ENCODE data around the gene LSAMP. TPM values are rescaled to one million over a fixed set of nuclear protein-coding genes. Genes with fewer than 3 reads are reported as not detected.

LSAMP gene
- polyA plus RNA-seq, 1 donor: 7.6 TPM

DNA sequence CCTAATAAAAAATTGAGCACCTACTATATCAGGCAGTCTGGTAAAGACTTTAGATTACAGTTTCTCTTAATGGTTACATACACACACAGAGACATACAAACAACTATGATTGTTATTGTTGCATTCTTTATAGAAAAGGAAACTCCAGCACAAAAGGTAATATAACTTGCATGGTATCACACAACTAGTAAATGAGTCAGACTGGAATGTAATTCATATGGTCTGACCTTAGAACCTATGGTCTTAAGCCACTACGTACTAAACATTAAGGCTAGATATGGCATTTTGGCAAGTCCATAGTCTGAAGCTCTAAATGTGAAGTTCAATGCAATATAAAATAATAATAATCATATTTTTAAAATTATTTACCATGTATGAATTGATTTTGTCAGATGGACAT lies 380.6 kb downstream of the LSAMP start:
- peak; percentile 35 to 56 for DNase-seq
- no CpG with 5 or more reads among the region's 1 CpG for WGBS (ENCODE audit: insufficient coverage, low lambda C conversion rate)

DNA sequence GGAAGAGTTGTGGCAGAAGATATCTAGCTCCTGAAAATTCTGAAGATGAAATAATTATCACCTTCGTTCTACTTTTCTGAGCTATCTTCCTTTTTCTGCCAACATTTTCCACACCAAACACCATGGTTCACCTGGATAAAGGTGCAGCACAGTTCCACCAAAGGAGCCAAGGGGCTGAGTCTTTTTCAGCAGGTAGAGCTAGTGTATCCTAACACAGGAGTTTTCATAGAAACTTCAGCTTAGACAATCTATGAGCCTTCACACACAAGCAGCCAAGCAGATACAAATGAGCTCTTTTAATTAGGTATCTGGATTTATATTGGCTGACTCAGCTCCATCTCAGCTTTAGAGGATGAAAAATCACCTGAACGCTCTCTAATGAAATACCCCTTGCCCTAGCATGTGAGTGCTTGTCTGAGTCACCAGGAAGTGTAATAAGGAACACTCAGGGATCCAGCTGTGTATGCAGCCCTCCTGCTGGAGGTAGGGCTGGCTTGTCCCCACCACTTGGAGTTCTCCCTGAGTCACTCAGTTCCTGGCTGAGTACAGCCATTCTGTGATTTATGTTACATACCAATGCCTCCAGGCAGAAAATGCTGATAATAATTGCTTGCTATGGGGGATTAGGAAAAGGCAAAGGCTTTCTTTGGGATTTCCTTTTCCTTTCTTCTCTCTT lies 385.7 kb downstream of the LSAMP start:
- 100% methylated on average over 1 of the region's 2 CpGs for WGBS (ENCODE audit: insufficient coverage, low lambda C conversion rate)
- no peak overlapping the region for H3K4me3 ChIP-seq (ENCODE audit: low read length)
- no peaks in the 10 kb centered on the region for H3K36me3 ChIP-seq (ENCODE audit: control insufficient read depth, insufficient read depth, low read length)
- DNase-seq: peak; percentile 37 to 62
- no peaks in the 10 kb centered on the region for H3K27me3 ChIP-seq (ENCODE audit: control insufficient read depth, insufficient read depth, low read length)
- H3K4me1 ChIP-seq (ENCODE audit: control insufficient read depth, insufficient read depth, low read length): no peaks in the 10 kb centered on the region
- H3K27ac ChIP-seq (ENCODE audit: low read length): peak overlapping the region; percentile 16
- no peaks in the 10 kb centered on the region for H3K9me3 ChIP-seq (ENCODE audit: control insufficient read depth, low read depth, low read length)

More for the DNA sequence above, 380.6 kb downstream of the LSAMP start:
- no peaks in the 10 kb centered on the region for H3K4me1 ChIP-seq (ENCODE audit: control insufficient read depth, insufficient read depth, low read length)
- H3K27ac ChIP-seq (ENCODE audit: low read length): no peak overlapping the region
- H3K4me3 ChIP-seq (ENCODE audit: low read length): no peak overlapping the region
- H3K27me3 ChIP-seq (ENCODE audit: control insufficient read depth, insufficient read depth, low read length): no peaks in the 10 kb centered on the region
- H3K9me3 ChIP-seq (ENCODE audit: control insufficient read depth, low read depth, low read length): no peaks in the 10 kb centered on the region
- H3K36me3 ChIP-seq (ENCODE audit: control insufficient read depth, insufficient read depth, low read length): no peaks in the 10 kb centered on the region

DNA sequence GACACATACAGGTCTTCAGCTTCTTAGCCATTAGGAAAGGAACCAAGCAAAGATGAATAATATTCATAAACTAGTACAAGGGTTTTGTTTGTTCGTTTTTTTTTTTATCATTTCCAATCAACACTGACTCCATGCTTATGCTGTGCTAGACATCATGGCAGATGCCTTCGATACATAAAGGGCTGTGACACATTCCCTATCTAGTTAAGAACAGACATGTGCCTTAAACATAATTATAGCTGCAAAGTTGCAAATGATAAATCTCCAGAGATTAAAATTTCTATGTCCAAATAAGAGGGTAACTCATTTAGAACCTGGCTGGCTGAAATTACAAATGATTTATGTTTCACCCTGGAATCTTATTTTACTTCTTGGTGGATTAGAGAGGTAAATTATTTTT lies 386.4 kb downstream of the LSAMP start:
- H3K36me3 ChIP-seq (ENCODE audit: control insufficient read depth, insufficient read depth, low read length): no peaks in the 10 kb centered on the region

GRCh38 chr3:116057400-116058006 lies 387.8 kb downstream of the LSAMP start:
- no CpG with 5 or more reads among the region's 1 CpG for WGBS (ENCODE audit: insufficient coverage, low lambda C conversion rate)

More for the DNA sequence above, 386.4 kb downstream of the LSAMP start:
- no peaks in the 10 kb centered on the region for H3K9me3 ChIP-seq (ENCODE audit: control insufficient read depth, low read depth, low read length)
- DNase-seq: no peak
- H3K4me1 ChIP-seq (ENCODE audit: control insufficient read depth, insufficient read depth, low read length): no peaks in the 10 kb centered on the region
- whole genome bisulfite sequencing (ENCODE audit: insufficient coverage, low lambda C conversion rate): no CpG with 5 or more reads among the region's 2 CpGs
- no peak overlapping the region for H3K4me3 ChIP-seq (ENCODE audit: low read length)
- no peaks in the 10 kb centered on the region for H3K27me3 ChIP-seq (ENCODE audit: control insufficient read depth, insufficient read depth, low read length)
- H3K27ac ChIP-seq (ENCODE audit: low read length): no peak overlapping the region

GRCh38 chr3:116056280-116056679 lies 389.0 kb downstream of the LSAMP start:
- no peak for DNase-seq
- Histone ChIP-seq H3K36me3 (ENCODE audit: control insufficient read depth, insufficient read depth, low read length) (no peaks in the 10 kb centered on the region), H3K9me3 (ENCODE audit: control insufficient read depth, low read depth, low read length) (no peaks in the 10 kb centered on the region), H3K27me3 (ENCODE audit: control insufficient read depth, insufficient read depth, low read length) (no peaks in the 10 kb centered on the region), H3K4me1 (ENCODE audit: control insufficient read depth, insufficient read depth, low read length) (no peaks in the 10 kb centered on the region), H3K27ac (ENCODE audit: low read length) (no peak overlapping the region), H3K4me3 (ENCODE audit: low read length) (no peak overlapping the region)
- 100% methylated on average over 2 of the region's 2 CpGs for WGBS (ENCODE audit: insufficient coverage, low lambda C conversion rate)

More at GRCh38 chr3:116057400-116058006, 387.8 kb downstream of the LSAMP start:
- DNase-seq: no peak
- Histone ChIP-seq H3K27ac (ENCODE audit: low read length) (no peak overlapping the region), H3K4me1 (ENCODE audit: control insufficient read depth, insufficient read depth, low read length) (no peaks in the 10 kb centered on the region), H3K4me3 (ENCODE audit: low read length) (no peak overlapping the region), H3K36me3 (ENCODE audit: control insufficient read depth, insufficient read depth, low read length) (no peaks in the 10 kb centered on the region), H3K27me3 (ENCODE audit: control insufficient read depth, insufficient read depth, low read length) (no peaks in the 10 kb centered on the region), H3K9me3 (ENCODE audit: control insufficient read depth, low read depth, low read length) (no peaks in the 10 kb centered on the region)

- Histone ChIP-seq H3K27me3 (ENCODE audit: control insufficient read depth, insufficient read depth, low read length) (no peaks in the 10 kb centered on the region), H3K36me3 (ENCODE audit: control insufficient read depth, insufficient read depth, low read length) (no peaks in the 10 kb centered on the region), H3K27ac (ENCODE audit: low read length) (no peak overlapping the region), H3K4me1 (ENCODE audit: control insufficient read depth, insufficient read depth, low read length) (no peaks in the 10 kb centered on the region), H3K9me3 (ENCODE audit: control insufficient read depth, low read depth, low read length) (no peaks in the 10 kb centered on the region), H3K4me3 (ENCODE audit: low read length) (no peak overlapping the region)
- DNase-seq: no peak
Measured at GRCh38 chr3:116053017-116053416, 392.3 kb downstream of the LSAMP start.

GRCh38 chr3:116052602-116053001 lies 392.7 kb downstream of the LSAMP start:
- no CpG with 5 or more reads among the region's 3 CpGs for WGBS (ENCODE audit: insufficient coverage, low lambda C conversion rate)
- no peak for DNase-seq
- Histone ChIP-seq H3K27ac (ENCODE audit: low read length) (no peak overlapping the region), H3K4me1 (ENCODE audit: control insufficient read depth, insufficient read depth, low read length) (no peaks in the 10 kb centered on the region), H3K9me3 (ENCODE audit: control insufficient read depth, low read depth, low read length) (no peaks in the 10 kb centered on the region), H3K27me3 (ENCODE audit: control insufficient read depth, insufficient read depth, low read length) (no peaks in the 10 kb centered on the region), H3K4me3 (ENCODE audit: low read length) (no peak overlapping the region), H3K36me3 (ENCODE audit: control insufficient read depth, insufficient read depth, low read length) (no peaks in the 10 kb centered on the region)

GRCh38 chr3:116051586-116051985 lies 393.7 kb downstream of the LSAMP start:
- H3K4me3 ChIP-seq (ENCODE audit: low read length): no peak overlapping the region
- no peaks in the 10 kb centered on the region for H3K9me3 ChIP-seq (ENCODE audit: control insufficient read depth, low read depth, low read length)
- no CpG with 5 or more reads among the region's 3 CpGs for WGBS (ENCODE audit: insufficient coverage, low lambda C conversion rate)
- H3K27me3 ChIP-seq (ENCODE audit: control insufficient read depth, insufficient read depth, low read length): no peaks in the 10 kb centered on the region
- no peaks in the 10 kb centered on the region for H3K36me3 ChIP-seq (ENCODE audit: control insufficient read depth, insufficient read depth, low read length)
- no peak for DNase-seq
- H3K4me1 ChIP-seq (ENCODE audit: control insufficient read depth, insufficient read depth, low read length): no peaks in the 10 kb centered on the region
- no peak overlapping the region for H3K27ac ChIP-seq (ENCODE audit: low read length)

DNA sequence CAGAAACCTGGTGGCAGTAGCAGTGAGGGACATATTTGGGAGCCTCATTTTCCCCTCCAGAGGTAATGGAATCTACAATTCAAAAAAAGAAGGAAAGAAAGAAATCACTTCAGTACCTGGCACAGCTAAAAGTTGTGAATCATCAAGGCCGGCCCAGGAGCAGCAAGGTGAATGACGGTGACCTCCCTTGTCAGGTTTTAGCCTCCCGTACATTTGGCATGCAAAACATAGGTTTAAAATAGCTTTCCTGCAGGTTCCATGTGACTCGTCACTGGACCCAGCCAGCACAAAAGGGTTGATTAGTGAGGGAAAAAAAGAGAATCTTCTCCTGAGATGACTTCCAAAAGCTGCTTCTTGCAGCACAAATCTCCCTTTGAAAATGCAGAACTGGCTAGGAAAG lies 394.2 kb downstream of the LSAMP start:
- H3K4me1 ChIP-seq (ENCODE audit: control insufficient read depth, insufficient read depth, low read length): no peaks in the 10 kb centered on the region
- H3K27me3 ChIP-seq (ENCODE audit: control insufficient read depth, insufficient read depth, low read length): no peaks in the 10 kb centered on the region
- no peaks in the 10 kb centered on the region for H3K9me3 ChIP-seq (ENCODE audit: control insufficient read depth, low read depth, low read length)
- H3K36me3 ChIP-seq (ENCODE audit: control insufficient read depth, insufficient read depth, low read length): no peaks in the 10 kb centered on the region
- no peak overlapping the region for H3K4me3 ChIP-seq (ENCODE audit: low read length)
- no CpG with 5 or more reads among the region's 4 CpGs for WGBS (ENCODE audit: insufficient coverage, low lambda C conversion rate)
- no peak for DNase-seq
- no peak overlapping the region for H3K27ac ChIP-seq (ENCODE audit: low read length)

GRCh38 chr3:116050311-116050915 lies 394.9 kb downstream of the LSAMP start:
- H3K4me1 ChIP-seq (ENCODE audit: control insufficient read depth, insufficient read depth, low read length): no peaks in the 10 kb centered on the region
- no peaks in the 10 kb centered on the region for H3K36me3 ChIP-seq (ENCODE audit: control insufficient read depth, insufficient read depth, low read length)
- H3K4me3 ChIP-seq (ENCODE audit: low read length): no peak overlapping the region
- H3K27me3 ChIP-seq (ENCODE audit: control insufficient read depth, insufficient read depth, low read length): no peaks in the 10 kb centered on the region
- WGBS (ENCODE audit: insufficient coverage, low lambda C conversion rate): no CpG with 5 or more reads among the region's 2 CpGs
- H3K27ac ChIP-seq (ENCODE audit: low read length): no peak overlapping the region
- H3K9me3 ChIP-seq (ENCODE audit: control insufficient read depth, low read depth, low read length): no peaks in the 10 kb centered on the region
- DNase-seq: no peak

- Histone ChIP-seq H3K27me3 (ENCODE audit: control insufficient read depth, insufficient read depth, low read length) (no peaks in the 10 kb centered on the region), H3K27ac (ENCODE audit: low read length) (no peak overlapping the region), H3K4me1 (ENCODE audit: control insufficient read depth, insufficient read depth, low read length) (no peaks in the 10 kb centered on the region), H3K4me3 (ENCODE audit: low read length) (no peak overlapping the region), H3K36me3 (ENCODE audit: control insufficient read depth, insufficient read depth, low read length) (no peaks in the 10 kb centered on the region), H3K9me3 (ENCODE audit: control insufficient read depth, low read depth, low read length) (no peaks in the 10 kb centered on the region)
- no peak for DNase-seq
Measured at GRCh38 chr3:116048991-116049390, 396.3 kb downstream of the LSAMP start.
